Breast epithelium (tissue), 4 donors: Measurements from ENCODE around the gene MYBBP1A. TPM values are rescaled to one million over a fixed set of nuclear protein-coding genes. Genes with fewer than 3 reads are reported as not detected.

Experiments used
- DNase-seq, 2 donors: peaks; one replicate each; pipeline ENCODE4 v3.0.0-alpha.2; 2019; ENCODE audit warnings: low spot score in 2 of 2
- H3K27ac ChIP-seq, 2 donors: fragments of 200-600 bp; sonication (generic) in 1 of 2; one replicate each; pipeline ENCODE4 v1.5.1; 2016 to 2019; ENCODE audit warnings: mild to moderate bottlenecking in 1 of 2
- H3K27me3 ChIP-seq, 2 donors: fragments of 200-600 bp; sonication (generic) in 1 of 2; one replicate each; pipeline versions ENCODE4 v1.5.1 to v1.6.0; 2017 to 2019; ENCODE audit warnings: control low read depth in 1 of 2, mild to moderate bottlenecking in 1 of 2
- H3K36me3 ChIP-seq: fragments of 200-600 bp; one replicate; pipeline ENCODE4 v1.5.1; 2019
- H3K4me1 ChIP-seq, 2 donors: fragments of 200-600 bp; sonication (generic); one replicate each; pipeline ENCODE4 v1.5.1; 2016 to 2019; ENCODE audit warnings: control low read depth in 1 of 2
- H3K4me3 ChIP-seq, 3 donors: fragments of 200-600 bp; sonication (generic); 1 replicate in 2 of 3; 2 replicates in 1 of 3; pipeline ENCODE4 v1.5.1; 2016 to 2019; ENCODE audit warnings: mild to moderate bottlenecking in 3 of 3, moderate library complexity in 2 of 3
- H3K9me3 ChIP-seq, 2 donors: fragments of 200-600 bp; sonication (generic) in 1 of 2; one replicate each; pipeline ENCODE4 v1.5.1; 2016 to 2019; ENCODE audit warnings: control low read depth in 1 of 2
- CTCF ChIP-seq, 3 donors: fragments of 450-650 bp; IDR thresholded peaks; one replicate each; pipeline ENCODE4 v1.5.1; 2016 to 2017; ENCODE audit warnings: antibody characterized with exemption in 3 of 3, mild to moderate bottlenecking in 3 of 3, moderate library complexity in 3 of 3
- POLR2A ChIP-seq: fragments of 450-650 bp; IDR thresholded peaks from one replicate; pipeline ENCODE4 v1.6.1; 2016; ENCODE audit warnings: antibody characterized with exemption, mild to moderate bottlenecking, moderate library complexity
- POLR2AphosphoS5 ChIP-seq, 3 donors: sonication (generic); formaldehyde crosslinking; IDR thresholded peaks; one replicate each; pipeline ENCODE4 v1.6.1; 2017; ENCODE audit warnings: antibody characterized with exemption in 3 of 3
- intact Hi-C: fragments of 100-400 bp; cut with DNase I; formaldehyde crosslinking; loops from one replicate; pipeline ENCODE4 v1.15.1; 2023; ENCODE audit warnings: low total_unique reads
- total RNA-seq, 3 donors: library from RNA; depleted of rRNA; stranded (reverse); fragments of >200 nt; gene quantifications; one replicate each; pipeline ENCODE4 v1.1.0, GENCODE V29; 2016

Gene MYBBP1A
- total RNA-seq, 3 donors from 2014 or later = 26.9 to 61.6 (median 50.1) TPM

- no peak for DNase-seq
- peaks cover 0 to 37% of the 10 kb centered on the region in 2 donors for H3K4me1 ChIP-seq
- intact Hi-C loops = no loop called here
- no peaks in the 10 kb centered on the region for H3K27me3 ChIP-seq
- H3K4me3 ChIP-seq = no peak overlapping the region
- TF ChIP-seq POLR2A (no peak), CTCF (IDR thresholded peaks at IDR 0.05) (no peak), POLR2AphosphoS5 (IDR thresholded peaks at IDR 0.05) (no peak)
- no peaks in the 10 kb centered on the region for H3K9me3 ChIP-seq
- H3K27ac ChIP-seq = peak overlapping the region; percentile 45 to 86
- no peaks in the 10 kb centered on the region for H3K36me3 ChIP-seq
These were observed 43.8 kb downstream of the MYBBP1A start for GRCh38 chr17:4511199-4511932.

GRCh38 chr17:4510618-4510941, 44.6 kb downstream of the MYBBP1A start:
- peaks cover 0 to 39% of the 10 kb centered on the region in 2 donors for H3K4me1 ChIP-seq
- TF ChIP-seq POLR2AphosphoS5 (IDR thresholded peaks at IDR 0.05) (no peak), CTCF (IDR thresholded peaks at IDR 0.05) (no peak)
- H3K27ac ChIP-seq = peak overlapping the region; percentile 80 to 86
- H3K4me3 ChIP-seq = no peak overlapping the region
- DNase-seq = no peak
- H3K36me3 ChIP-seq = no peaks in the 10 kb centered on the region
- intact Hi-C loops = loop anchor here (1.0 kb wide), 1 partner anchor 37 kb away; no protein-coding TSS in a partner anchor
- no peaks in the 10 kb centered on the region for H3K9me3 ChIP-seq
- H3K27me3 ChIP-seq = no peaks in the 10 kb centered on the region

GRCh38 chr17:4509923-4510617, 45.1 kb downstream of the MYBBP1A start:
- Histone ChIP-seq H3K27me3 (no peaks in the 10 kb centered on the region), H3K36me3 (no peaks in the 10 kb centered on the region), H3K9me3 (no peaks in the 10 kb centered on the region), H3K4me1 (peaks cover 0 to 36% of the 10 kb centered on the region in 2 donors), H3K27ac (peak overlapping the region; percentile 80 to 86), H3K4me3 (peak overlapping the region in 1 of 3 donors; percentile 2)
- intact Hi-C loops = loop anchor here (1.0 to 10.0 kb wide), 3 partner anchors 37 to 1475 kb away; no protein-coding TSS in a partner anchor
- no peak for DNase-seq
- TF ChIP-seq POLR2AphosphoS5 (IDR thresholded peaks at IDR 0.05) = peak in 1 of 3 donors; percentile 10
- TF ChIP-seq POLR2A = no peak

- intact Hi-C loops = loop anchor here (5.0 to 10.0 kb wide), 2 partner anchors 747 to 1475 kb away; no protein-coding TSS in a partner anchor
- Histone ChIP-seq H3K9me3 (no peaks in the 10 kb centered on the region), H3K27ac (peak overlapping the region; percentile 80 to 86), H3K4me3 (peak overlapping the region in 1 of 3 donors; percentile 2), H3K36me3 (no peaks in the 10 kb centered on the region), H3K27me3 (no peaks in the 10 kb centered on the region), H3K4me1 (peaks cover 0 to 29% of the 10 kb centered on the region in 2 donors)
- DNase-seq = peak in 1 of 2 donors; percentile 70
- TF ChIP-seq POLR2AphosphoS5 (IDR thresholded peaks at IDR 0.05) (no peak), CTCF (IDR thresholded peaks at IDR 0.05) (peak in 1 of 3 donors; percentile 30), POLR2A (no peak)
These were observed 45.8 kb downstream of the MYBBP1A start for GRCh38 chr17:4509401-4509800.

GRCh38 chr17:4508207-4508606, 47.0 kb downstream of the MYBBP1A start:
- Histone ChIP-seq H3K4me3 (no peak overlapping the region), H3K4me1 (peaks cover 0 to 18% of the 10 kb centered on the region in 2 donors), H3K27me3 (no peaks in the 10 kb centered on the region), H3K36me3 (no peaks in the 10 kb centered on the region), H3K27ac (peak overlapping the region; percentile 80 to 86), H3K9me3 (no peaks in the 10 kb centered on the region)
- intact Hi-C loops = loop anchor here (5.0 to 10.0 kb wide), 2 partner anchors 746 to 1473 kb away; no protein-coding TSS in a partner anchor
- no peak for DNase-seq
- TF ChIP-seq POLR2AphosphoS5 (IDR thresholded peaks at IDR 0.05) = no peak
- no peak for TF ChIP-seq CTCF (IDR thresholded peaks at IDR 0.05)
- no peak for TF ChIP-seq POLR2A
